HG02759 (cell line): ENCODE data around the gene TFPI.
A peak's percentile ranks its signal among the peaks of the same experiment; 100 is the strongest.
"Not testable (repeated sequence)": the region's sequence is repeated elsewhere in the genome, so short reads cannot be mapped to it uniquely, and the experiment has no call there.

Source experiments
- ATAC-seq: cut with Tn5 transposase; IDR thresholded peaks from one replicate; pipeline ENCODE4 v1.9.1; 2021; ENCODE audit warnings: mild to moderate bottlenecking, moderate library complexity; ENCODE audit not compliant: unreplicated experiment

TFPI gene

GRCh38 chr2:187554011-187554703, at the start of gene TFPI:
Gene TFPI, minus strand, starts transcription at chr2:187554435. Its CDS starts 50,667 bp downstream, at chr2:187503768.
- ATAC-seq, result no peak

DNA sequence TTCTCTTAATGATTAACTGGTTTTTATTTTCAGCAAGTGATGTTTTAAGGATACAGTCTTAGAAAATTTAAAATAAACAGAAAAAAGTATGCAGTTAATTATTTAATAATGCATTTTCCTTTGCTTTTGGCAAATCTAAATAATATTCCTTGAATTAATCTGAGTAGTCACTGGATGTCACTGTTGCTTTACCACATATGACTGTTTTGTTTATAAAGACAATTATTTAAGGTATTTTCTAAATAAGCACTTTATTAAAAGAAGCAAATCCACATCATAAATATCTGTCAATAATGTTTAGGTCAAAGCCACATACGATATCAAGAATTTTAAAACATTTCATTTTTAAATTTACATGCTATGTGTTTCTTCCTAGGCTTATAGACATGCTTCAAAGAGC, 40.6 kb upstream of the TFPI start:
- no peak for ATAC-seq

GRCh38 chr2:187593697-187594096, 39.5 kb upstream of the TFPI start:
- ATAC-seq, result no peak

GRCh38 chr2:187593098-187593497, 38.9 kb upstream of the TFPI start:
- no peak for ATAC-seq

- no peak for ATAC-seq
Observed at GRCh38 chr2:187590175-187590574, 35.9 kb upstream of the TFPI start.

DNA sequence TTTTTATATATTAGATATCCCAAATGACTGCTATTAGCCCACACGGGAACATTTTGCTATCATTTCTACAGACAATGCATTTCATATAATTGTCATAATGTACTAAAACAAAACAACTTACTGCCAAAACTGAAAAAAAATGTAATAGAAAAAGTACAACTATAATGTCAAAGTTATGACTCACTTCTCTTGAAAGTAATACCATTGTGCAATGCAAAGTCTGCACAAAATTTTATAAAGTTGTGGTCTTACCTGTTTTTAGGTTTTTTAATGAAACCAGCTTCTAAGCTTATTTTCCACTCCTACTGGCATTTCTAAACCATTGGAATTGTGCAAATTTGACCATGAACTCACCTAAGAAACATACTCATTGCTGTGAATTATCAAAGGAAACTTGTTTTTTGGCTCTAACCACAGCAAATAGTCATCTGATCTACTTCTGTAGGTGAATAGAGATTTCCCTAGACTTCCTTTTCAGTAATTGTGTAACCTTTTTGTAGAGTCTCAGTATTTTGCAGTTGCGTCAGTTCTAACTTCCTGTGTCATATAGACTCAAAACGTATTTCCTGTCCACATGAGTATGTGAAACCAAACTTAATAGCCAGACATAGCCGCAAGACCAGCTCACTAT, 31.9 kb upstream of the TFPI start:
- ATAC-seq, result no peak

GRCh38 chr2:187581125-187581896, 27.1 kb upstream of the TFPI start:
- peak; percentile 68 for ATAC-seq

DNA sequence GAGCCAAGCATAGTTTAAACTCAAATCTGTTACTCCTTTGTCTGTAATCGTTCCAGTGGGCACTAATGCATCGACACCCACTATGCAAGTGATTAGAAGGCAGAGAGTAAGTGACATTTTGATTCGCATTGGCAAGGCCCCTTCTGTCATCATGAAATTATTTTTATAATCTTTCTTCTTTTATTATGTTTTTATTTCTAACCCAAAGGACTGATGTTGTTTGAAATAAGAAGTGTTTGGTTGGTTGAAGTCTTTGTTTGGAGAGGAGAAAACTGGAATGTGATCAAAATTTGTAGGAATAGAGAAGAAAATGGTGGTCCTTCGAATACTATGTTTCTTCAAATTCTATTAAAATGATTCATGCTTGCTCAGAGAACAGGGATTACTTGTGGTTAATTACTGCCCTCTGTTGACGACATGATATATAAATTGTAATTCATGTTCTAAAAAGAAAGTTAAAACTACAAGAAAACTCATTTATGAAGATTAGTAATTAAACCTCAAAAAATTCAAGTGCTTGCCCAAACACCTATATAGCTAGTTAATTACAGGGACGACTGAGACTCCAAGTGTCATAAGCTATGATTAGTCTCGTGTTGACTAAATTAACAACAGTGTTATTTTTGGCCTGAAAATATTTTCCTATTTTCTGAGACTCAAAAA, 26.4 kb upstream of the TFPI start:
- no peak for ATAC-seq

DNA sequence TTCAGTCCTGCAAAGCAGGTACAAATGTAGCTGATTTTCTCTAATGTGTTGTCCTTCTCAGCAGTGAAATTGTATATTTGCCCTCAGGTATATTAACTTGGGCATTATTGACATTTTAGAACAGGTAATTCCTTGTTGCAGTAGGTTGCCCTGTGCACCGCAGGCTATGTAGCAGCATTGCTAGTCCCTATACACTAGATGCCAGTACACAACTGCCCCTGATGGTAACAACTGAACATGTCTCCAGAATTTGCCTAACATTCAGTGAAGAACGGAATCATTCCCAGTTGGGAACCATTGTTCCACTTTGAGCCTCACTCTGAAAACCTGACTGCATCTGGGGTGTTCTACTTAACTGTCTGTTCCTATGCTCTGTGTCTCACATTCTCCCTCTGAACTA, 23.1 kb upstream of the TFPI start:
- ATAC-seq, result no peak

GRCh38 chr2:187576906-187577305, 22.7 kb upstream of the TFPI start:
- ATAC-seq, result no peak

DNA sequence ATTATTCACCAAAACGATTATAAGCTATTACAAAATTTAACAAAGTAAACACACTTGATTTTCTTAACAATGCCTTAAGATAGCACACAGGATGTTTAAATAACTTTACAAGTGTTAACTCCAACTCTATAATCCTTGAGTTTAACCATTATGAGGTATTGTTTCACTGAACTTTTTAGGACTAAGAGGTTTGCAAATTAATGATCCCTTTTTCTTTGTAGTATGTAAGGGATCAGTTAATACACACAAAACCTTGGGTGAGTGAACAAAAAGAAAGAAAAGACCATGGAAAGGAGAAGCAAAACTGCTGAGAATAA, 21.5 kb upstream of the TFPI start:
- ATAC-seq, result no peak

GRCh38 chr2:187574969-187575750, 20.9 kb upstream of the TFPI start:
- ATAC-seq, result no peak

- ATAC-seq, result no peak
Observed at GRCh38 chr2:187573722-187574121, 19.5 kb upstream of the TFPI start.

- ATAC-seq, result not testable (repeated sequence)
Observed at GRCh38 chr2:187571996-187572395, 17.8 kb upstream of the TFPI start.

DNA sequence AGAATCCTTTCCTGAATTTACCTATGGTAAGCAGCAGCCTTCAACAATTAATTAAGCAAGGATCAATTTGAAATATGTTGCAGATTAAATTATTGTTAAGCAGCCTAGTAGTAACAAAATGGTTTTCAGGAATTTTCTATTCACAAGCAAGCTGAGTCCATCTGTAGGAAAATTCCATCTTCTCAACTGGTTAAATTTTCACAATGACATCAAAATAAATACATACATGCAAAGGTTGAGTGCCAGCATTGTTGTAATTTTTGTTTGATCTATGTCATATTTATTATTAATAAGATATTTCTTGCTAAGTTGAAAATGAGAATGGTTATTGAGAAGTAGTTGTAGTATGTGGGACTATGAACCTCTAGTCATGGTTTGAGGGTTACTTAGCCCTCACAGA, 15.3 kb upstream of the TFPI start:
- no peak for ATAC-seq

DNA sequence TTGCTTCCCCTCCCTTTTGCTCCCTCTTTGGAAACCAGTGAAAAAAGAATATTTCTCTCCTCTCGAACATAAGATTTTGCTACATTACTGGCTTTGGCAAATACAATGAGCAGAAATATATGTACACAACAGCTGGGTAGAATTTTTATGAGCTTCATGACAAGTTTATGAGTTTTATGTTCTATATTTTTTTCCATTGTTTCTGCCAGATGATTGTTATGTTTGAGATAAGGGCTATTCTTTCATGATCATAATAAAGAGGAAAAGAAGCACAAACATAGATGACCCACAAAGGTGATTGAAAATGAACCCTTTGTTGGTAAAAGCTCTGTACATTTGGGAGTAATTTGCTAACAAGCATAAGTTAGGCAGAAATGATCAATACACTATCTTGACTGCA, 14.8 kb upstream of the TFPI start:
- no peak for ATAC-seq

DNA sequence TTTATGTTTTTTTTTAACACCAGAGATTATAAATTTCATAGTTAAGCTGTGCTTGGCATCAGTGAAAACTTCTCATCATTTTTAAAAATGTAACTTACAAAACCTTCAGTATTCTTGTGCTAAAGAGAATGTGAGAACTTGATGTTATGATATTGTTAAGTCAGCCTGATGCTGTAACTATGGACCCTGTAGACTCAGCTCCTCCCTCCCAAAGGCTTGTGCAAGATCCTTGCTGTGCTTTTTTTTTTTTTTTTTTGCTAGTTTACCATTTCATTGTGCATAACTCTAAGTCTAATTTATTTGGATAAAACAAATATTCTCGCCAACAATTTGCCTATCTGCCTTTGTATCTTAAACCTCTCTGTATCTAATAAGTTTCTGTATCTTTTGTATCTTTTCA, 12.9 kb upstream of the TFPI start:
- no peak for ATAC-seq

GRCh38 chr2:187566712-187567111, 12.5 kb upstream of the TFPI start:
- ATAC-seq, result no peak

GRCh38 chr2:187566266-187566665, 12.0 kb upstream of the TFPI start:
- ATAC-seq, result no peak

- ATAC-seq, result not testable (repeated sequence)
Observed at GRCh38 chr2:187565618-187566017, 11.4 kb upstream of the TFPI start.

GRCh38 chr2:187556493-187556892, 2.3 kb upstream of the TFPI start:
- ATAC-seq, result not testable (repeated sequence)
